ENCODE results near the gene GPR173.

The GPR173 gene

GRCh38 chrX:53031380-53031779, 17.2 kb upstream of the GPR173 start:
- no peak overlapping the region for H3K9ac ChIP-seq (ENCODE audit: low read length)
- H3K27ac ChIP-seq (ENCODE audit: low read length) = no peak overlapping the region
- no peaks in the 10 kb centered on the region for H3K36me3 ChIP-seq (replicated peaks; ENCODE audit: low read depth, low read length)
- no peak overlapping the region for H3K4me3 ChIP-seq (ENCODE audit: low read length)
- H3K79me2 ChIP-seq (ENCODE audit: low read length) = no peaks in the 10 kb centered on the region
- no peaks in the 10 kb centered on the region for H3K4me1 ChIP-seq (ENCODE audit: low read length)
- H3K4me2 ChIP-seq (ENCODE audit: low read length) = no peak overlapping the region
- H4K20me1 ChIP-seq (ENCODE audit: insufficient read depth, low read length) = no peaks in the 10 kb centered on the region
- TF ChIP-seq CTCF (IDR thresholded peaks at IDR 0.05; ENCODE audit: low read depth, low read length) (no peak), EZH2phosphoT487 (IDR thresholded peaks at IDR 0.05; ENCODE audit: low read depth) (no peak)
- H3K27me3 ChIP-seq (ENCODE audit: low read depth, low read length) = no peaks in the 10 kb centered on the region
- no peaks in the 10 kb centered on the region for H3K9me3 ChIP-seq (ENCODE audit: insufficient read depth, low read length)
- no peak overlapping the region for H2AFZ ChIP-seq (ENCODE audit: low read depth, low read length)

- H4K20me1 ChIP-seq (ENCODE audit: insufficient read depth, low read length) = no peaks in the 10 kb centered on the region
- no peaks in the 10 kb centered on the region for H3K4me1 ChIP-seq (ENCODE audit: low read length)
- H3K9me3 ChIP-seq (ENCODE audit: insufficient read depth, low read length) = no peaks in the 10 kb centered on the region
- TF ChIP-seq CTCF (IDR thresholded peaks at IDR 0.05; ENCODE audit: low read depth, low read length) (no peak), EZH2phosphoT487 (IDR thresholded peaks at IDR 0.05; ENCODE audit: low read depth) (no peak)
- H3K4me3 ChIP-seq (ENCODE audit: low read length) = no peak overlapping the region
- H3K4me2 ChIP-seq (ENCODE audit: low read length) = no peak overlapping the region
- no peak overlapping the region for H3K27ac ChIP-seq (ENCODE audit: low read length)
- no peak overlapping the region for H2AFZ ChIP-seq (ENCODE audit: low read depth, low read length)
- H3K36me3 ChIP-seq (replicated peaks; ENCODE audit: low read depth, low read length) = no peaks in the 10 kb centered on the region
- H3K79me2 ChIP-seq (ENCODE audit: low read length) = no peaks in the 10 kb centered on the region
- no peak overlapping the region for H3K9ac ChIP-seq (ENCODE audit: low read length)
- 0 out of 2 replicates have a peak, but pooled peaks cover 2% of the 10 kb centered on the region for H3K27me3 ChIP-seq (ENCODE audit: low read depth, low read length)
Measured at GRCh38 chrX:53036149-53036548, 12.4 kb upstream of the GPR173 start.

- Histone ChIP-seq H3K27me3 (ENCODE audit: low read depth, low read length) (0 out of 2 replicates have a peak, but pooled peaks cover 2% of the 10 kb centered on the region), H3K9me3 (ENCODE audit: insufficient read depth, low read length) (no peaks in the 10 kb centered on the region), H3K4me3 (ENCODE audit: low read length) (no peak overlapping the region), H3K27ac (ENCODE audit: low read length) (no peak overlapping the region), H4K20me1 (ENCODE audit: insufficient read depth, low read length) (no peaks in the 10 kb centered on the region), H3K4me1 (ENCODE audit: low read length) (no peaks in the 10 kb centered on the region), H3K9ac (ENCODE audit: low read length) (no peak overlapping the region), H3K4me2 (ENCODE audit: low read length) (no peak overlapping the region), H2AFZ (ENCODE audit: low read depth, low read length) (no peak overlapping the region), H3K36me3 (replicated peaks; ENCODE audit: low read depth, low read length) (no peaks in the 10 kb centered on the region), H3K79me2 (ENCODE audit: low read length) (no peaks in the 10 kb centered on the region)
- TF ChIP-seq CTCF (IDR thresholded peaks at IDR 0.05; ENCODE audit: low read depth, low read length) (no peak), EZH2phosphoT487 (IDR thresholded peaks at IDR 0.05; ENCODE audit: low read depth) (no peak)
Measured at GRCh38 chrX:53039236-53039635, 9.4 kb upstream of the GPR173 start.

- Histone ChIP-seq H3K4me2 (ENCODE audit: low read length) (no peak overlapping the region), H4K20me1 (ENCODE audit: insufficient read depth, low read length) (no peaks in the 10 kb centered on the region), H3K9me3 (ENCODE audit: insufficient read depth, low read length) (no peaks in the 10 kb centered on the region), H3K9ac (ENCODE audit: low read length) (no peak overlapping the region), H3K4me1 (ENCODE audit: low read length) (no peaks in the 10 kb centered on the region), H3K79me2 (ENCODE audit: low read length) (no peaks in the 10 kb centered on the region), H2AFZ (ENCODE audit: low read depth, low read length) (no peak overlapping the region), H3K36me3 (replicated peaks; ENCODE audit: low read depth, low read length) (no peaks in the 10 kb centered on the region), H3K27ac (ENCODE audit: low read length) (no peak overlapping the region), H3K27me3 (ENCODE audit: low read depth, low read length) (0 out of 2 replicates have a peak, but pooled peaks cover 2% of the 10 kb centered on the region), H3K4me3 (ENCODE audit: low read length) (no peak overlapping the region)
- TF ChIP-seq EZH2phosphoT487 (IDR thresholded peaks at IDR 0.05; ENCODE audit: low read depth) = no peak
- no peak for TF ChIP-seq CTCF (IDR thresholded peaks at IDR 0.05; ENCODE audit: low read depth, low read length)
Measured at GRCh38 chrX:53044995-53045394, 3.6 kb upstream of the GPR173 start.
